ENCODE results near the gene ACLY. TPM values are rescaled to one million over a fixed set of nuclear protein-coding genes. Genes with fewer than 3 reads are reported as not detected.

The ACLY gene
- total RNA-seq, 3 donors from 2014 or later: 80.3 to 95.2 (median 81.5) TPM

- no peak for DNase-seq
- Histone ChIP-seq H3K4me3 (no peak overlapping the region), H3K4me1 (ENCODE audit: low read depth) (no peaks in the 10 kb centered on the region), H3K9me3 (no peaks in the 10 kb centered on the region), H3K36me3 (ENCODE audit: low read depth) (peaks cover 26% of the 10 kb centered on the region)
- TF ChIP-seq, protein P1, sequence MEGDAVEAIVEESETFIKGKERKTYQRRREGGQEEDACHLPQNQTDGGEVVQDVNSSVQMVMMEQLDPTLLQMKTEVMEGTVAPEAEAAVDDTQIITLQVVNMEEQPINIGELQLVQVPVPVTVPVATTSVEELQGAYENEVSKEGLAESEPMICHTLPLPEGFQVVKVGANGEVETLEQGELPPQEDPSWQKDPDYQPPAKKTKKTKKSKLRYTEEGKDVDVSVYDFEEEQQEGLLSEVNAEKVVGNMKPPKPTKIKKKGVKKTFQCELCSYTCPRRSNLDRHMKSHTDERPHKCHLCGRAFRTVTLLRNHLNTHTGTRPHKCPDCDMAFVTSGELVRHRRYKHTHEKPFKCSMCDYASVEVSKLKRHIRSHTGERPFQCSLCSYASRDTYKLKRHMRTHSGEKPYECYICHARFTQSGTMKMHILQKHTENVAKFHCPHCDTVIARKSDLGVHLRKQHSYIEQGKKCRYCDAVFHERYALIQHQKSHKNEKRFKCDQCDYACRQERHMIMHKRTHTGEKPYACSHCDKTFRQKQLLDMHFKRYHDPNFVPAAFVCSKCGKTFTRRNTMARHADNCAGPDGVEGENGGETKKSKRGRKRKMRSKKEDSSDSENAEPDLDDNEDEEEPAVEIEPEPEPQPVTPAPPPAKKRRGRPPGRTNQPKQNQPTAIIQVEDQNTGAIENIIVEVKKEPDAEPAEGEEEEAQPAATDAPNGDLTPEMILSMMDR (IDR thresholded peaks at IDR 0.05): no peak
- ATAC-seq: no peak
- intact Hi-C loops (cut with DNase I, micrococcal nuclease): no loop called here
Observed at GRCh38 chr17:41896726-41897125, 22.0 kb downstream of the ACLY start.

DNA sequence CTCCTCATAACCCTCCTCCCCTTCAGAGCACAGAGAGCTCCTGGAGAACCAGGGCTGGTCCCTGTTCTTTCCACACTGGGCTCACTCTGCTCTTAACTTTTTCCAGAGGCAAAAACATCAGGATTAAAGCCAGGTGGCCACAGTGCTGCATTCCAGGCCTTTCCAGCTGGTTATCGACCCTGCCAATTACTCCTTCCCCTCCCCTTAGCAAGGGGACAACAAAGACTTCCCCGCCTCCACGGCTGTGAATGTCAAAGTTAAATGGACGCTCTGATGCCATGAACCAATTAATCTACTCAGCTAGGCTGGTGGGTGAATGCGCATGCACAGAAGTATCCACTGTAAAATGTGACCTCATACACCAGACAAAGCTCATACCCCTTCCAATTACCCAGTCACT is 23.1 kb downstream of the ACLY start:
- Histone ChIP-seq H3K4me3 (no peak overlapping the region), H3K4me1 (ENCODE audit: low read depth) (no peaks in the 10 kb centered on the region), H3K36me3 (ENCODE audit: low read depth) (peaks cover 27% of the 10 kb centered on the region), H3K9me3 (no peaks in the 10 kb centered on the region)
- DNase-seq: no peak
- ATAC-seq: no peak
- intact Hi-C loops (cut with DNase I, micrococcal nuclease): no loop called here
- TF ChIP-seq, protein P1 (IDR thresholded peaks at IDR 0.05): no peak

DNA sequence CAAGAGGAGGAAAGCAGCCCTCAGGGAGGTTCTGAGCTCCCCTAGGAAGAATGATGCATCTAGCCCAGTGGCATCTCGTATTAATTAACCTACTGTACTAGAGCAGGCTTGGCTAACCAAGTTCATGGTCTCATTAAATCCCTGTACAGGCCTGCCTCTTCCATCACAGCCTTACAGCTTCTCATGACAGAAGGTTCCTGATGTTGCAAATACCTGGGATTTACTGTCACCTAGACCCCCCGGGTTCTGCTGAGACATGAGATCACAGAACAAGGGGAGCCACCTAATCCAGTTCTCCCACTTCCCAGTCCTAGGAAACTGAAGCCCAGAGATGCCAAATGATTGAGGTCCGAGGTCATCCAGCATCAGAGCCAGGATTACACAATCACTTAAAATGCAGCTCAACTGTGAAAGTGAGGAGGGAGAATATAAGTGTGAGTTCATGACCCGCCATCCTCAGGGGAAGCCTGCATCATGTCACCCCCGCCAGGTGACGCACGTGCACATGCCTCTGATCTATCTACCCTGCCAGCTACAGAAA is 23.9 kb downstream of the ACLY start:
- H3K4me3 ChIP-seq: no peak overlapping the region
- TF ChIP-seq, protein P1 (IDR thresholded peaks at IDR 0.05): no peak
- no peaks in the 10 kb centered on the region for H3K4me1 ChIP-seq (ENCODE audit: low read depth)
- peaks cover 27% of the 10 kb centered on the region for H3K36me3 ChIP-seq (ENCODE audit: low read depth)
- DNase-seq (no peak), ATAC-seq (peak; percentile 18)
- H3K9me3 ChIP-seq: no peaks in the 10 kb centered on the region
- intact Hi-C loops (cut with DNase I, micrococcal nuclease): no loop called here

DNA sequence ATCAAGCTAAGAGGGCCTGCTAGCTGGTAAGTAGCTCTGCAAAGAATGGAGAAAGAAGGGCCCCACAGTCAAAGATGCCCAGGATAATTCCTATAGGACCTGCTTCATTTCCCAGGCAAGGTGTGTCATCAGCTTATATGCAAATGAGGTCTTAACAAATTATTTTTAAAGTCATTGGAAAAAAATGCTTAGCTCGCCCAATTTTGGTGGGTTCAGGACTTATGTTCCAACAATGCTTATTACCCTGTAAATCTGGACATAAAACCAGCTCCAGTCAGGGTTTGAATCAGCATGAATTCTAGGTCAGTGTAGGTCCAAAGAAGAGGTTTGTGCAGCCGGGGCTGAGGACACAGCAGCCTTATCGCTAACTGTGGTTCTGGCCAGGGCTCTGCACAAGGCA is 25.4 kb downstream of the ACLY start:
- Histone ChIP-seq H3K4me1 (ENCODE audit: low read depth) (no peaks in the 10 kb centered on the region), H3K9me3 (no peaks in the 10 kb centered on the region), H3K36me3 (ENCODE audit: low read depth) (peaks cover 25% of the 10 kb centered on the region), H3K4me3 (no peak overlapping the region)
- DNase-seq: no peak
- intact Hi-C loops (cut with DNase I, micrococcal nuclease): no loop called here
- TF ChIP-seq, protein P1 (IDR thresholded peaks at IDR 0.05): no peak
- ATAC-seq: no peak

GRCh38 chr17:41892021-41892376 is 26.8 kb downstream of the ACLY start:
- Histone ChIP-seq H3K9me3 (no peaks in the 10 kb centered on the region), H3K4me3 (no peak overlapping the region), H3K4me1 (ENCODE audit: low read depth) (no peaks in the 10 kb centered on the region), H3K36me3 (ENCODE audit: low read depth) (peaks cover 13% of the 10 kb centered on the region)
- ATAC-seq: no peak
- intact Hi-C loops (cut with DNase I, micrococcal nuclease): no loop called here
- DNase-seq: no peak
- TF ChIP-seq, protein P1 (IDR thresholded peaks at IDR 0.05): no peak
